Thyroid gland (tissue), 4 donors: ENCODE results near the gene HSD3B7. TPM values are rescaled to one million over a fixed set of nuclear protein-coding genes. Genes with fewer than 3 reads are reported as not detected.

Experiments used
- DNase-seq, 2 donors: peaks; one replicate each; pipeline ENCODE4 v3.0.0-alpha.2; 2019
- H3K27ac ChIP-seq, 3 donors: fragments of 200-600 bp; sonication (generic); 1 replicate in 2 of 3; 2 replicates in 1 of 3; pipeline ENCODE4 v1.5.1; 2016 to 2019; ENCODE audit warnings: mild to moderate bottlenecking in 1 of 3, moderate library complexity in 1 of 3
- H3K27me3 ChIP-seq: fragments of 200-600 bp; sonication (generic); one replicate; pipeline ENCODE4 v1.5.1; 2019
- H3K36me3 ChIP-seq, 2 donors: fragments of 200-600 bp; sonication (generic); one replicate each; pipeline ENCODE4 v1.5.1; 2016 to 2019
- H3K4me1 ChIP-seq, 2 donors: fragments of 200-600 bp; sonication (generic); one replicate each; pipeline ENCODE4 v1.5.1; 2017 to 2019
- H3K4me3 ChIP-seq, 3 donors: fragments of 200-600 bp; sonication (generic); replicated peaks in 1 of 3; 1 replicate in 2 of 3; 2 replicates in 1 of 3; pipeline ENCODE4 v1.5.1; 2016; ENCODE audit warnings: mild to moderate bottlenecking in 1 of 3
- H3K9me3 ChIP-seq: fragments of 200-600 bp; sonication (generic); one replicate; pipeline ENCODE4 v1.5.1; 2017
- POLR2A ChIP-seq, 2 donors: fragments of 450-650 bp; IDR thresholded peaks; one replicate each; pipeline ENCODE4 v1.6.1; 2017; ENCODE audit warnings: antibody characterized with exemption in 2 of 2, mild to moderate bottlenecking in 2 of 2, moderate library complexity in 1 of 2
- WGBS, 2 donors: methylation state at CpG; one replicate each; pipeline ENCODE4 v1.1.5; 2017; 5-methylcytosine and 5-hydroxymethylcytosine counted together
- intact Hi-C: fragments of 100-400 bp; cut with DNase I; formaldehyde crosslinking; loops from one replicate; pipeline ENCODE4 v1.15.1; 2023
- total RNA-seq, 4 donors: library from RNA; depleted of rRNA; stranded (reverse); fragments of >200 nt; gene quantifications; one replicate each; pipeline ENCODE4 v1.2.3, GENCODE V29; 2016
- TF ChIP-seq, protein P1 (sequence below), 6 experiments: fragments of 200-600 bp in 3 of 6; fragments of 450-650 bp in 3 of 6; sonication (generic) in 3 of 6; IDR thresholded peaks; one replicate each; pipeline ENCODE4 v1.5.1; 2016 to 2019; ENCODE audit warnings: antibody characterized with exemption in 6 of 6, mild to moderate bottlenecking in 2 of 6, inconsistent platforms in 1 of 6, moderate library complexity in 1 of 6

HSD3B7 gene
- total RNA-seq, 4 donors from 2014 or later, result 4.0 to 13.8 (median 10.9) TPM

DNA sequence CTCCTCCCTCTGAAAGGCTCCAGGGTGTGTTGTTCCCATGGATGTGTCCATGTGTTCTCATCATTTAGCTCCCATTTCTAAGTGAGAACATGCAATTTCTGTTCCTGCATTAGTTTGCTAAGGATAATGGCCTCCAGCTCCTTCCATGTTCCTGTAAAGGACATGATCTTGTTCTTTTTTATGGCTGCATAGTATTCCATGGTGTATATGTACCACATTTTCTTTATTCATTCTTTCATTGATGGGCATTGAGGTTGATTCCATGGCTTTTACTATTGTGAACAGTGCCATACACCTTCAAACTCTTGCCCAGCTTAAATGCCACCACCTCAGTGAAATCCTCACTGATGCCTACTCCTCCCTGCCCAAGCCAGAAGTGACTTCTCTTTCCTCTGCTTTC, 40.7 kb upstream of the HSD3B7 start:
- Histone ChIP-seq H3K36me3 (peaks cover 0 to 11% of the 10 kb centered on the region in 2 donors), H3K27me3 (no peaks in the 10 kb centered on the region), H3K9me3 (no peaks in the 10 kb centered on the region), H3K4me3 (no peak overlapping the region), H3K27ac (no peak overlapping the region), H3K4me1 (peaks cover 7 to 10% of the 10 kb centered on the region in 2 donors)
- intact Hi-C loops, result no loop called here
- no peak for DNase-seq
- TF ChIP-seq, protein P1, sequence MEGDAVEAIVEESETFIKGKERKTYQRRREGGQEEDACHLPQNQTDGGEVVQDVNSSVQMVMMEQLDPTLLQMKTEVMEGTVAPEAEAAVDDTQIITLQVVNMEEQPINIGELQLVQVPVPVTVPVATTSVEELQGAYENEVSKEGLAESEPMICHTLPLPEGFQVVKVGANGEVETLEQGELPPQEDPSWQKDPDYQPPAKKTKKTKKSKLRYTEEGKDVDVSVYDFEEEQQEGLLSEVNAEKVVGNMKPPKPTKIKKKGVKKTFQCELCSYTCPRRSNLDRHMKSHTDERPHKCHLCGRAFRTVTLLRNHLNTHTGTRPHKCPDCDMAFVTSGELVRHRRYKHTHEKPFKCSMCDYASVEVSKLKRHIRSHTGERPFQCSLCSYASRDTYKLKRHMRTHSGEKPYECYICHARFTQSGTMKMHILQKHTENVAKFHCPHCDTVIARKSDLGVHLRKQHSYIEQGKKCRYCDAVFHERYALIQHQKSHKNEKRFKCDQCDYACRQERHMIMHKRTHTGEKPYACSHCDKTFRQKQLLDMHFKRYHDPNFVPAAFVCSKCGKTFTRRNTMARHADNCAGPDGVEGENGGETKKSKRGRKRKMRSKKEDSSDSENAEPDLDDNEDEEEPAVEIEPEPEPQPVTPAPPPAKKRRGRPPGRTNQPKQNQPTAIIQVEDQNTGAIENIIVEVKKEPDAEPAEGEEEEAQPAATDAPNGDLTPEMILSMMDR (IDR thresholded peaks at IDR 0.05), result no peak
- TF ChIP-seq POLR2A (IDR thresholded peaks at IDR 0.05), result no peak

DNA sequence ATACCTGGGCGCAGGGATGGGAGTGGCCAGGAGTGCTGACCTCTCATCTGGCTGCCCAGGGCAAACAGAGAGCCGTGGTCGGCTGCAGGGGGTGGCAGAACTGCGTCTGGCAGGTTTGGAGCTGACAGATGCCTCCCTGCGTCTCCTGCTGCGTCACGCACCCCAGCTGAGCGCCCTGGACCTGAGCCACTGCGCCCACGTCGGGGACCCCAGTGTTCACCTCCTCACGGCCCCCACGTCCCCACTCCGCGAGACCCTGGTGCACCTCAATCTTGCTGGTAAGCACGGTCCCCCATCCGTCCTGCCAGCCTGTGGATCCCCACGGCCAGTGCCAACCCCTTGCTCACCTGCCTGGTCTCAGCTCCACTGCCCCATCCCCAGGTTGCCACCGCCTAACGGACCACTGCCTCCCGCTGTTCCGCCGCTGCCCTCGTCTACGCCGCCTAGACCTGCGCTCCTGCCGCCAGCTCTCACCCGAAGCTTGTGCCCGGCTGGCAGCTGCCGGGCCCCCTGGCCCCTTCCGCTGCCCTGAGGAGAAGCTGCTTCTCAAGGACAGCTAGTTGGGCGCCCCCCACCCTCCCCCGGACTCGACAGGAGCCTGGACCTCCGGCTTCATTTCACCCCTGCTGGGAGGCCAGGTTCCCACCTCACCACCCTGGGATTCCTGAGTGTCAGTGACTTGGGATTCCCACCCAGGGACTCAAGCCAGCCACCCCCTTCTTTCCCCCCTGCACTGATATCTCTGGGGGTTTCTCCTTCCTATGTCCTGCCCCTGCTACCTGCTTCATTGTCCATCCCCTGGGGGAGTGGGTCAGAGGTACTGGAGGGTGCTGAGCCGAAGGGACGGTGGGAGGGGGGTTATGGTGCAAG, 38.1 kb upstream of the HSD3B7 start:
- H3K4me3 ChIP-seq, result no peak overlapping the region
- no peaks in the 10 kb centered on the region for H3K9me3 ChIP-seq
- peaks cover 0 to 11% of the 10 kb centered on the region in 2 donors for H3K36me3 ChIP-seq
- no peaks in the 10 kb centered on the region for H3K27me3 ChIP-seq
- no peak for TF ChIP-seq POLR2A (IDR thresholded peaks at IDR 0.05)
- TF ChIP-seq, protein P1 (IDR thresholded peaks at IDR 0.05), result no peak
- no peak overlapping the region for H3K27ac ChIP-seq
- intact Hi-C loops, result no loop called here
- DNase-seq, result no peak
- WGBS, 2 donors, result 85 to 91% methylated on average over 26 to 33 of the region's 38 CpGs
- peaks cover 26 to 27% of the 10 kb centered on the region in 2 donors for H3K4me1 ChIP-seq

DNA sequence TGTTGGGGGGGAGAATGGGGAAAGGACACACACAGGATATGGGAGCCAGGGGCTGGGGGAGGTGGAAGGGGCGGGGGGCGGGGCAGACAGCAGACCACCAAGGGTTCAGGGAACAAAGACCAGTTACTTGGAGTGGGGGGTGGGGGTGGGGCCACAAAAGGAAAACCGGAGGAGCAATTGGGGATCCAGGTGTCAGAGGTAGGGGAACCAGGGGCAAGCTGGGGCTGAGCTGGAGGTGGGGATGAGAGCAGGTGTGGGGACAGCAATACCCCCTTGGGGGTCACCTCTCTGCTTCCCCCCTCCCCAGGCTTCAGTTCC, 37.5 kb upstream of the HSD3B7 start:
- Histone ChIP-seq H3K27me3 (no peaks in the 10 kb centered on the region), H3K9me3 (no peaks in the 10 kb centered on the region), H3K36me3 (peaks cover 0 to 9% of the 10 kb centered on the region in 2 donors), H3K4me1 (peaks cover 20 to 29% of the 10 kb centered on the region in 2 donors), H3K27ac (peak overlapping the region; percentile 87 to 96 (median 92)), H3K4me3 (no peak overlapping the region)
- no peak for DNase-seq
- intact Hi-C loops, result no loop called here
- WGBS, 2 donors, result 52 to 57% methylated on average over 3 of the region's 3 CpGs
- TF ChIP-seq, protein P1 (IDR thresholded peaks at IDR 0.05), result no peak
- no peak for TF ChIP-seq POLR2A (IDR thresholded peaks at IDR 0.05)

DNA sequence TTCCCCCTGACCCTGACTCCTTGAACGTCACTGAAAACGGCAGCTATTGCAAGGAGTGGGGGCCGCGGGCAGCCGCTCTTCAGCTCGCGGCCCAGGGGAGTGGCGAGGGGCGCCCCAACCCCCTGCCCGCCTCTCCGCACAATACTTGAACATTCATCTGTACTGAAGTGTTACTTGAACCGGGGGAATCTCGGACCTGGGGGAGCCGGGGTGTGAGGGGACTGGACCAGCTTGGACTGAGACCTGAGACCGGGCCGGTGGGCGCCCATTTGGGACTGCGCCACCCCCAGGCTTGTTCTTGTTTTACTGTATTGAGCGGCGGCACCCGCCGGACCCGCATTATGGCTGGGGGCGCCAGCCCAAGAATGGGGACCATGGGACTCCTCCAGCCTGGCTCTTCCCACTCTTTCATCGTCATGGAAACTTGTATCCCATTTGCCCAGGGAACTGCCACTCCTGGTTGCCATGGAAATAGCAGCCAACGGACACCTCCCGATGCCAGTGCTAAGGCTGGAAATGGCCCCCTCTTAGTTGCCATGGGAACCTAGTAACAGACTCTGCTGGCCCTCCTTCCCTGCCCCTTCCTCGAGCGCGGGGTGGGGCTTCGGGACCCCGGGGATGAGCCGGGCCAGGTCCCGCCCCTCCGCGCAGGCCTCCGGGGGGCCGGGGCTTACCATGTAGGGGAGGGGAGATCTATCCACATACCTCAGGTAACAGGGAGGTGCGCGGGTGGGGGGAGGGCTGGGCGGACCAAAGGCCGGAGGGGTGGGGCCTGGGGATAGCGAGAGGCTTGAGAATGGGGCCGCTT, 36.9 kb upstream of the HSD3B7 start:
- Histone ChIP-seq H3K36me3 (peaks cover 0 to 4% of the 10 kb centered on the region in 2 donors), H3K9me3 (no peaks in the 10 kb centered on the region), H3K27ac (peak overlapping the region; percentile 87 to 96 (median 92)), H3K27me3 (no peaks in the 10 kb centered on the region), H3K4me1 (peaks cover 20 to 29% of the 10 kb centered on the region in 2 donors), H3K4me3 (peak overlapping the region in 2 of 3 donors; percentile 92 to 99)
- TF ChIP-seq POLR2A (IDR thresholded peaks at IDR 0.05), result no peak
- TF ChIP-seq, protein P1 (IDR thresholded peaks at IDR 0.05), result no peak
- WGBS, 2 donors, result 14 to 22% methylated on average over 39 to 40 of the region's 44 CpGs
- intact Hi-C loops, result no loop called here
- DNase-seq, result peak; percentile 97 to 99
